WTC11 (cell line): ENCODE results near the gene HTR3A. TPM values are rescaled to one million over a fixed set of nuclear protein-coding genes. Genes with fewer than 3 reads are reported as not detected.
A peak's percentile ranks its signal among the peaks of the same experiment; 100 is the strongest.

Source experiments
- ATAC-seq: fragments of 200-7000 bp; cut with Tn5 transposase; 2 replicates; pipeline ENCODE4 v1.10.0; 2021; ENCODE audit warnings: mild to moderate bottlenecking, moderate library complexity
- CTCF ChIA-PET: fragments of 300-600 bp; sonication (Branson Sonifier 250); formaldehyde crosslinking; loops from one replicate; lab custom pipeline; 2021; ENCODE audit warnings: antibody characterized with exemption; lab: Charles Lee
- POLR2A ChIA-PET: fragments of 350-600 bp; sonication (Branson Sonifier 250); formaldehyde crosslinking; loops from one replicate; lab custom pipeline; 2021; ENCODE audit warnings: antibody characterized with exemption; lab: Charles Lee
- DNase-seq: peaks from one replicate; pipeline ENCODE4 v3.0.0; 2021; ENCODE audit warnings: low spot score
- H3K27ac Mint-ChIP-seq: 2 replicates; pipeline ENCODE4 v1.8.0; 2021; ENCODE audit warnings: mixed read lengths
- H3K27me3 Mint-ChIP-seq: 2 replicates; pipeline ENCODE4 v1.8.0; 2021; ENCODE audit warnings: low read depth, mild to moderate bottlenecking, moderate library complexity, mixed read lengths
- H3K36me3 Mint-ChIP-seq: 2 replicates; pipeline ENCODE4 v1.8.0; 2021; ENCODE audit warnings: mixed read lengths
- H3K4me1 Mint-ChIP-seq: 2 replicates; pipeline ENCODE4 v1.8.0; 2022; ENCODE audit warnings: mixed read lengths
- H3K4me3 Mint-ChIP-seq: 2 replicates; pipeline ENCODE4 v1.8.0; 2021; ENCODE audit warnings: mild to moderate bottlenecking, moderate library complexity, mixed read lengths
- H3K9me3 Mint-ChIP-seq: 2 replicates; pipeline ENCODE4 v1.8.0; 2021; ENCODE audit warnings: mixed read lengths
- ATF1 ChIP-seq: sonication (generic); formaldehyde crosslinking; IDR thresholded peaks from 2 replicates; pipeline ENCODE4 v1.8.1; 2023; ENCODE audit warnings: mild to moderate bottlenecking, moderate library complexity, missing genetic modification reagents
- CBFB ChIP-seq: sonication (generic); formaldehyde crosslinking; IDR thresholded peaks from 2 replicates; pipeline ENCODE4 v1.8.1; 2022; ENCODE audit warnings: mild to moderate bottlenecking, low read depth, missing genetic modification reagents
- CREB1 ChIP-seq: sonication (generic); formaldehyde crosslinking; IDR thresholded peaks from 2 replicates; pipeline ENCODE4 v1.8.0; 2023; ENCODE audit warnings: mild to moderate bottlenecking, missing genetic modification reagents
- CTCF ChIP-seq: fragments of 200-600 bp; IDR thresholded peaks from 2 replicates; pipeline ENCODE4 v1.8.0; 2022; ENCODE audit warnings: antibody characterized with exemption
- FOXP4 ChIP-seq: sonication (generic); formaldehyde crosslinking; IDR thresholded peaks from 2 replicates; pipeline ENCODE4 v1.8.0; 2022; ENCODE audit warnings: mild to moderate bottlenecking, missing genetic modification reagents
- GTF2I ChIP-seq: fragments of 250-450 bp; sonication (Bioruptor Pico); conservative IDR thresholded peaks from 2 replicates; pipeline ENCODE4 v1.4.0; 2021; ENCODE audit warnings: mild to moderate bottlenecking
- NFE2L1 ChIP-seq: sonication (generic); formaldehyde crosslinking; IDR thresholded peaks from 2 replicates; pipeline ENCODE4 v1.8.1; 2023; ENCODE audit warnings: missing genetic modification reagents
- SMAD3 ChIP-seq: sonication (generic); formaldehyde crosslinking; IDR thresholded peaks from 2 replicates; pipeline ENCODE4 v1.8.0; 2022; ENCODE audit warnings: missing genetic modification reagents, mild to moderate bottlenecking, borderline replicate concordance
- ZMAT4 ChIP-seq: fragments of 250-450 bp; sonication (Bioruptor Pico); IDR thresholded peaks from 2 replicates; pipeline ENCODE4 v1.9.0; 2021; ENCODE audit warnings: mild to moderate bottlenecking
- ZNF512 ChIP-seq: sonication (generic); formaldehyde crosslinking; IDR thresholded peaks from 2 replicates; pipeline ENCODE4 v1.8.1; 2022; ENCODE audit warnings: missing genetic modification reagents, borderline replicate concordance
- total RNA-seq: library from RNA; stranded (reverse); gene quantifications from 3 replicates; pipeline ENCODE4 v1.2.3, GENCODE V29; 2021
- TF ChIP-seq, protein P1 (sequence below): sonication (generic); formaldehyde crosslinking; IDR thresholded peaks from 2 replicates; pipeline ENCODE4 v1.8.1; 2023; ENCODE audit warnings: mild to moderate bottlenecking, missing genetic modification reagents
- TF ChIP-seq, protein P2 (sequence below): sonication (generic); formaldehyde crosslinking; IDR thresholded peaks from 2 replicates; pipeline ENCODE4 v1.8.0; 2023; ENCODE audit warnings: missing genetic modification reagents, mild to moderate bottlenecking, borderline replicate concordance
- TF ChIP-seq, protein P3 (sequence below): sonication (generic); formaldehyde crosslinking; IDR thresholded peaks from 2 replicates; pipeline ENCODE4 v1.8.0; 2022; ENCODE audit warnings: mild to moderate bottlenecking, missing genetic modification reagents

HTR3A gene
- total RNA-seq, 1 experiment from 2014 or later, result 4.1 TPM

DNA sequence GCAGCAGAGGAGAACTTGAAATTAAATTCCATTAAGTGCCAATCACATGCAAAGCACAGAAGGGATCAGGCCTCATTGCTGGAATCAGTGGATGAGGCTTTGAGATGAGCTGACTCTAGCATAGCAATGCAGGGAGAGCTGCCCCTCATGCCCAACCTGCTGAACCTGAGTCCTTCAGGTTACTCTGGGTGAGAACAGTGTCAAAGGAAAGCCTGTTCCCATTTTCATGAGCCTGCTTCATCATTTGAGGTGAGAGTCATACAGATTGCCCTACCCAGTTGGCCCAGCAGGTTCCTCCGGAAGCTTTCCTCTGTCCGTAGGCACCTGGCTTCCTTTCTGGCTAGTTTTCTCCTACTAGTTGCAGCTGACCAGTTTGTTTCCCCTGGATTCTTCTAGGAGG lies 58.7 kb downstream of the HTR3A start:
- Mint-ChIP-seq H3K27ac (no peak overlapping the region), H3K36me3 (no peaks in the 10 kb centered on the region), H3K4me1 (no peaks in the 10 kb centered on the region), H3K9me3 (no peaks in the 10 kb centered on the region), H3K27me3 (no peaks in the 10 kb centered on the region; the same call in none of the 2 replicates)
- DNase-seq, result no peak
- CTCF ChIA-PET, result interaction anchor here (1.4 to 7.3 kb wide), 2 partner anchors 15 to 227 kb away, joined by 4 to 102 read pairs; no protein-coding TSS in a partner anchor
- TF ChIP-seq CBFB (CRISPR knock-in tag), result no peak
- no peak for TF ChIP-seq FOXP4 (CRISPR knock-in tag)
- TF ChIP-seq, protein P1, sequence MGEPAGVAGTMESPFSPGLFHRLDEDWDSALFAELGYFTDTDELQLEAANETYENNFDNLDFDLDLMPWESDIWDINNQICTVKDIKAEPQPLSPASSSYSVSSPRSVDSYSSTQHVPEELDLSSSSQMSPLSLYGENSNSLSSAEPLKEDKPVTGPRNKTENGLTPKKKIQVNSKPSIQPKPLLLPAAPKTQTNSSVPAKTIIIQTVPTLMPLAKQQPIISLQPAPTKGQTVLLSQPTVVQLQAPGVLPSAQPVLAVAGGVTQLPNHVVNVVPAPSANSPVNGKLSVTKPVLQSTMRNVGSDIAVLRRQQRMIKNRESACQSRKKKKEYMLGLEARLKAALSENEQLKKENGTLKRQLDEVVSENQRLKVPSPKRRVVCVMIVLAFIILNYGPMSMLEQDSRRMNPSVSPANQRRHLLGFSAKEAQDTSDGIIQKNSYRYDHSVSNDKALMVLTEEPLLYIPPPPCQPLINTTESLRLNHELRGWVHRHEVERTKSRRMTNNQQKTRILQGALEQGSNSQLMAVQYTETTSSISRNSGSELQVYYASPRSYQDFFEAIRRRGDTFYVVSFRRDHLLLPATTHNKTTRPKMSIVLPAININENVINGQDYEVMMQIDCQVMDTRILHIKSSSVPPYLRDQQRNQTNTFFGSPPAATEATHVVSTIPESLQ, result no peak
- no peak for TF ChIP-seq ZNF512 (CRISPR knock-in tag)
- TF ChIP-seq CREB1, result no peak
- no peak for TF ChIP-seq GTF2I (CRISPR knock-in tag)
- TF ChIP-seq, all 79 proteins: peak for 0
- POLR2A ChIA-PET, result no interaction called here
- no peak overlapping the region for H3K4me3 Mint-ChIP-seq
- no peak for ATAC-seq

GRCh38 chr11:114034956-114035355 lies 60.0 kb downstream of the HTR3A start:
- DNase-seq, result no peak
- Mint-ChIP-seq H3K36me3 (no peaks in the 10 kb centered on the region), H3K27me3 (no peaks in the 10 kb centered on the region; the same call in none of the 2 replicates), H3K4me1 (no peaks in the 10 kb centered on the region), H3K27ac (no peak overlapping the region), H3K9me3 (no peaks in the 10 kb centered on the region)
- CTCF ChIA-PET, result interaction anchor here (0.8 to 7.3 kb wide), 14 partner anchors 9 to 355 kb away, joined by 3 to 102 read pairs (median 6); partner anchors contain the start of gene ZBTB16
- POLR2A ChIA-PET, result no interaction called here
- no peak for ATAC-seq
- TF ChIP-seq, protein P2, sequence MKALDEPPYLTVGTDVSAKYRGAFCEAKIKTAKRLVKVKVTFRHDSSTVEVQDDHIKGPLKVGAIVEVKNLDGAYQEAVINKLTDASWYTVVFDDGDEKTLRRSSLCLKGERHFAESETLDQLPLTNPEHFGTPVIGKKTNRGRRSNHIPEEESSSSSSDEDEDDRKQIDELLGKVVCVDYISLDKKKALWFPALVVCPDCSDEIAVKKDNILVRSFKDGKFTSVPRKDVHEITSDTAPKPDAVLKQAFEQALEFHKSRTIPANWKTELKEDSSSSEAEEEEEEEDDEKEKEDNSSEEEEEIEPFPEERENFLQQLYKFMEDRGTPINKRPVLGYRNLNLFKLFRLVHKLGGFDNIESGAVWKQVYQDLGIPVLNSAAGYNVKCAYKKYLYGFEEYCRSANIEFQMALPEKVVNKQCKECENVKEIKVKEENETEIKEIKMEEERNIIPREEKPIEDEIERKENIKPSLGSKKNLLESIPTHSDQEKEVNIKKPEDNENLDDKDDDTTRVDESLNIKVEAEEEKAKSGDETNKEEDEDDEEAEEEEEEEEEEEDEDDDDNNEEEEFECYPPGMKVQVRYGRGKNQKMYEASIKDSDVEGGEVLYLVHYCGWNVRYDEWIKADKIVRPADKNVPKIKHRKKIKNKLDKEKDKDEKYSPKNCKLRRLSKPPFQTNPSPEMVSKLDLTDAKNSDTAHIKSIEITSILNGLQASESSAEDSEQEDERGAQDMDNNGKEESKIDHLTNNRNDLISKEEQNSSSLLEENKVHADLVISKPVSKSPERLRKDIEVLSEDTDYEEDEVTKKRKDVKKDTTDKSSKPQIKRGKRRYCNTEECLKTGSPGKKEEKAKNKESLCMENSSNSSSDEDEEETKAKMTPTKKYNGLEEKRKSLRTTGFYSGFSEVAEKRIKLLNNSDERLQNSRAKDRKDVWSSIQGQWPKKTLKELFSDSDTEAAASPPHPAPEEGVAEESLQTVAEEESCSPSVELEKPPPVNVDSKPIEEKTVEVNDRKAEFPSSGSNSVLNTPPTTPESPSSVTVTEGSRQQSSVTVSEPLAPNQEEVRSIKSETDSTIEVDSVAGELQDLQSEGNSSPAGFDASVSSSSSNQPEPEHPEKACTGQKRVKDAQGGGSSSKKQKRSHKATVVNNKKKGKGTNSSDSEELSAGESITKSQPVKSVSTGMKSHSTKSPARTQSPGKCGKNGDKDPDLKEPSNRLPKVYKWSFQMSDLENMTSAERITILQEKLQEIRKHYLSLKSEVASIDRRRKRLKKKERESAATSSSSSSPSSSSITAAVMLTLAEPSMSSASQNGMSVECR (CRISPR knock-in tag), result no peak
- TF ChIP-seq, all 79 proteins: peak for 0
- H3K4me3 Mint-ChIP-seq, result no peak overlapping the region

- ChIA-PET POLR2A (no interaction called here), CTCF (interaction anchor here (0.6 to 7.3 kb wide), 28 partner anchors 8 to 228 kb away, joined by 3 to 102 read pairs (median 5); partner anchors contain the start of gene ZBTB16)
- H3K4me1 Mint-ChIP-seq, result no peaks in the 10 kb centered on the region
- H3K36me3 Mint-ChIP-seq, result no peaks in the 10 kb centered on the region
- no peak overlapping the region for H3K27ac Mint-ChIP-seq
- H3K4me3 Mint-ChIP-seq, result peak overlapping the region; percentile 50
- peak; percentile 90 for DNase-seq
- H3K27me3 Mint-ChIP-seq, result no peaks in the 10 kb centered on the region
- no peaks in the 10 kb centered on the region for H3K9me3 Mint-ChIP-seq
- ATAC-seq, result peak; percentile 95
- TF ChIP-seq SMAD3, result peak; percentile 83; the same call in 1 of the 2 replicates
- no peak for TF ChIP-seq ATF1 (CRISPR knock-in tag)
- TF ChIP-seq, protein P3, sequence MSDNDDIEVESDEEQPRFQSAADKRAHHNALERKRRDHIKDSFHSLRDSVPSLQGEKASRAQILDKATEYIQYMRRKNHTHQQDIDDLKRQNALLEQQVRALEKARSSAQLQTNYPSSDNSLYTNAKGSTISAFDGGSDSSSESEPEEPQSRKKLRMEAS, result peak; percentile 63
- TF ChIP-seq CTCF, result peak; percentile 62
- peak; percentile 61; the same call in 1 of the 2 replicates for TF ChIP-seq FOXP4 (CRISPR knock-in tag)
- 0 out of 2 replicates have a peak, but pooled peaks have one; percentile 63 for TF ChIP-seq NFE2L1
- TF ChIP-seq ZMAT4 (CRISPR knock-in tag), result no peak
Measured at GRCh38 chr11:114036147-114036811, 61.4 kb downstream of the HTR3A start.
